Coronary artery (tissue), 2 donors: ENCODE results near the gene SRF.

Experiments used
- DNase-seq: peaks from one replicate; pipeline ENCODE4 v3.0.0-alpha.2; 2017; ENCODE audit warnings: low spot score
- H3K27ac ChIP-seq, 2 donors: fragments of 200-600 bp; sonication (generic); one replicate each; pipeline ENCODE4 v1.5.1; 2016 to 2019
- H3K4me3 ChIP-seq: fragments of 200-600 bp; sonication (generic); 2 replicates; pipeline ENCODE4 v1.5.1; 2016; ENCODE audit warnings: mild to moderate bottlenecking, moderate library complexity
- TF ChIP-seq, protein P1 (sequence below): fragments of 200-600 bp; sonication (generic); IDR thresholded peaks from one replicate; pipeline ENCODE4 v1.5.1; 2019; ENCODE audit warnings: antibody characterized with exemption

Gene SRF

DNA sequence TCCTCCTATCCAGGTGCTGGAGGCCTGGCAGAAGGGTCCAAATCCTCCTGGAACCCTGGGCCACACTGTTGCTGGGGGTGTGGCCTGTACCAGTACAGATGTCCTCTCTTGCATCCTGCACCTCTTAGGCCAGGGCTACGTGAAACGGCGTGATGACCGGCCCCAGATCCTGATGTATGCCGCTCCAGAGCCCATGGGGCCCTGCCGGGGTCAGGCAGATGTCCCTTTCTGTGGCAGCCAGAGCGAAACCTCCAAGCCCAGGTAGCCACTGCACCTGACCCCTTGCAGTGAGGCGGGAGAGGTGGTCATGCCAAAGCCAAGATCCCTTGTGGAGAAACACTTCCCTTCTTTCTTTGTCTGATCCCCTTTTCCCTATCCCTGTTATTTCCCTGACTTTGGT, 44.0 kb downstream of the SRF start:
- H3K4me3 ChIP-seq: no peak overlapping the region
- no peak for DNase-seq
- TF ChIP-seq, protein P1, sequence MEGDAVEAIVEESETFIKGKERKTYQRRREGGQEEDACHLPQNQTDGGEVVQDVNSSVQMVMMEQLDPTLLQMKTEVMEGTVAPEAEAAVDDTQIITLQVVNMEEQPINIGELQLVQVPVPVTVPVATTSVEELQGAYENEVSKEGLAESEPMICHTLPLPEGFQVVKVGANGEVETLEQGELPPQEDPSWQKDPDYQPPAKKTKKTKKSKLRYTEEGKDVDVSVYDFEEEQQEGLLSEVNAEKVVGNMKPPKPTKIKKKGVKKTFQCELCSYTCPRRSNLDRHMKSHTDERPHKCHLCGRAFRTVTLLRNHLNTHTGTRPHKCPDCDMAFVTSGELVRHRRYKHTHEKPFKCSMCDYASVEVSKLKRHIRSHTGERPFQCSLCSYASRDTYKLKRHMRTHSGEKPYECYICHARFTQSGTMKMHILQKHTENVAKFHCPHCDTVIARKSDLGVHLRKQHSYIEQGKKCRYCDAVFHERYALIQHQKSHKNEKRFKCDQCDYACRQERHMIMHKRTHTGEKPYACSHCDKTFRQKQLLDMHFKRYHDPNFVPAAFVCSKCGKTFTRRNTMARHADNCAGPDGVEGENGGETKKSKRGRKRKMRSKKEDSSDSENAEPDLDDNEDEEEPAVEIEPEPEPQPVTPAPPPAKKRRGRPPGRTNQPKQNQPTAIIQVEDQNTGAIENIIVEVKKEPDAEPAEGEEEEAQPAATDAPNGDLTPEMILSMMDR: no peak
- no peak overlapping the region for H3K27ac ChIP-seq

DNA sequence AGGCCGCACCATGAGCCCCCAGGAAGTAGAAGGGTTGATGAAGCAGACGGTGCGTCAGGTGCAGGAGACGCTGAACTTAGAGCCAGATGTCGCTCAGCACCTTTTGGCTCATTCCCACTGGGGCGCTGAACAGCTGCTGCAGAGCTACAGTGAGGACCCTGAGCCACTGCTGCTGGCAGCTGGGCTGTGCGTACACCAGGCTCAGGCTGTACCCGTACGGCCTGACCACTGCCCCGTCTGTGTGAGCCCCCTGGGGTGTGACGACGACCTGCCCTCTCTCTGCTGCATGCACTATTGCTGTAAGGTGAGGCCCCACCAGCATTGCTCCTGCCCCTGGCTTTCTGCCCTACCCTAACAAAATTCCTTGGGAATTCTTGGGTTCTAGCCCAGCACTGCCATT, 45.1 kb downstream of the SRF start:
- no peak for DNase-seq
- H3K4me3 ChIP-seq: no peak overlapping the region
- no peak overlapping the region for H3K27ac ChIP-seq
- TF ChIP-seq, protein P1: no peak

DNA sequence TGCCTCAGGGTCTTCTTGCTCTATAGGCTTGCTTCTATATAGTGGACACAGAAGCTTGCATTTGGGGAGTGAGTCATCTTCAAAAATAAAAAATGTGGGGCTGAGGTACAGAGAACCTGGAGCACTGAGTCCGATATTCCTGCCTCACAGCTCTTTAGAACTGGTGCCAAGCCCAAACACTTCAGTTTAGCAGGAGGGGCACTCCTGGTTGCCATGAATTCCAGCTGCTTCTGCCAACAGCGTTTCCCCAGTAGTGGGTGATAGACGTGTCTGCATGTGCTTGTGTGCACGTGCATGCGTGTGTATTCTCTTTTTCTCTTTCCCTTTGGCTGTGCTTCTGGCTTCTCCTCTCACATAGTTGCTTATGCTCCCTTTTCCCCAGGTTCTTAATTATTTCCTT, 46.3 kb downstream of the SRF start:
- DNase-seq: peak; percentile 17
- Histone ChIP-seq H3K27ac (no peak overlapping the region), H3K4me3 (no peak overlapping the region)
- TF ChIP-seq, protein P1: no peak

DNA sequence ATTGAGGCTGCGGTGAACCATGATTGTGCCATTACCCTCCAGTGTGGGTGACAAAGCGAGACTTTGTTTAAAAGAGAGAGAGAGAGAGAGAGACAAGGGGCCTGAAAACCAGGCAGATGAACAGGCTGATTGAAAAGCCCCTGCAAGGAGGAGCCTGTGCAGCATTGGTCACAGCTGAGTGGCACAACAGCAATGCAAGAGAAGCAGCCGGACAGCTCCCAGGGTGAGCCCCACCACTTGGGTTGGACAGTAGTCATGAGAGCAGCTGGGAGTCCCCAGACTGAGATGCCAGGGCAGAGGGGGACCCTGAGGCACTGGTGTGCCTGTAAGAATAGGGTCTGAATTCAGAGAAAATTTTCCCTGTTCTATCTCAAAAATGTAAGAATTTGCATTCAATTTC, 48.0 kb downstream of the SRF start:
- no peak overlapping the region for H3K27ac ChIP-seq

DNA sequence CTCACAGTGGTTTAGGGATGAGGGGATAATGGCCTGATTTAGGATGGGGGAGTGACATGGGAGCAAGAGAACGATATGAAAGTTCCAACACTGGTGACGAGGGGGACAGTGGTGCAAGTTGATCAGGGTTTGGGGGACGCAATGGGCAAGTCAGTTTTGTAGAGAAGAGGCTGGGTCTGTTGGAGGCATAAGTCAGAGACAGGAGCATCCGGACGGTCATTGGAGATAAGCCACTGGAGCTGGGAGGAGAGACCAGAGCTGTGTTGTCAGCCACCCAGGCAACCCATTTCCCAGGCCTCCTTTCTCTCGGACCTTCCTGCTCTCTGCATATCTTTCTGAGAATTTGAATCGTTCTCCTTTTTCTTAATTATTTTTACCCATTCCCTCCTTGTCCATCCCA, 48.7 kb downstream of the SRF start:
- TF ChIP-seq, protein P1: no peak

More for the DNA sequence above, 48.0 kb downstream of the SRF start:
- DNase-seq: peak; percentile 64
- H3K4me3 ChIP-seq: no peak overlapping the region
- TF ChIP-seq, protein P1: no peak

DNA sequence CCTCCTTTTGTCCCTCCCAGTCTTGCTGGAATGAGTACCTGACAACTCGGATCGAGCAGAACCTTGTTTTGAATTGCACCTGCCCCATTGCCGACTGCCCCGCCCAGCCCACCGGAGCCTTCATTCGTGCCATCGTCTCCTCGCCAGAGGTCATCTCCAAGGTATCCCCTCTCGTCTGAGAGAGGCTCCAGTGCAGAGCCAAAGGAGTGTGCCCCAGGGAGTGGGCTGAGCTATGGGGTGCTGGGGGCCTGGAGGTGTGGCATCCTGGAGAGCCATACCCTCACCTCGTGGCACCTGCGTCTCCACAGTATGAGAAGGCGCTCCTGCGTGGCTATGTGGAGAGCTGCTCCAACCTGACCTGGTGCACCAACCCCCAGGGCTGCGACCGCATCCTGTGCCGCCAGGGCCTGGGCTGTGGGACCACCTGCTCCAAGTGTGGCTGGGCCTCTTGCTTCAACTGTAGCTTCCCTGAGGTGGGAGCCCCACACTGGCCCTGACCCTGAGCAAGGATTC, 49.4 kb downstream of the SRF start:
- TF ChIP-seq, protein P1: no peak
- no peak overlapping the region for H3K27ac ChIP-seq
- DNase-seq: peak; percentile 53
- H3K4me3 ChIP-seq: no peak overlapping the region

More for the DNA sequence above, 48.7 kb downstream of the SRF start:
- no peak overlapping the region for H3K27ac ChIP-seq
- H3K4me3 ChIP-seq: no peak overlapping the region
- peak; percentile 55 for DNase-seq

DNA sequence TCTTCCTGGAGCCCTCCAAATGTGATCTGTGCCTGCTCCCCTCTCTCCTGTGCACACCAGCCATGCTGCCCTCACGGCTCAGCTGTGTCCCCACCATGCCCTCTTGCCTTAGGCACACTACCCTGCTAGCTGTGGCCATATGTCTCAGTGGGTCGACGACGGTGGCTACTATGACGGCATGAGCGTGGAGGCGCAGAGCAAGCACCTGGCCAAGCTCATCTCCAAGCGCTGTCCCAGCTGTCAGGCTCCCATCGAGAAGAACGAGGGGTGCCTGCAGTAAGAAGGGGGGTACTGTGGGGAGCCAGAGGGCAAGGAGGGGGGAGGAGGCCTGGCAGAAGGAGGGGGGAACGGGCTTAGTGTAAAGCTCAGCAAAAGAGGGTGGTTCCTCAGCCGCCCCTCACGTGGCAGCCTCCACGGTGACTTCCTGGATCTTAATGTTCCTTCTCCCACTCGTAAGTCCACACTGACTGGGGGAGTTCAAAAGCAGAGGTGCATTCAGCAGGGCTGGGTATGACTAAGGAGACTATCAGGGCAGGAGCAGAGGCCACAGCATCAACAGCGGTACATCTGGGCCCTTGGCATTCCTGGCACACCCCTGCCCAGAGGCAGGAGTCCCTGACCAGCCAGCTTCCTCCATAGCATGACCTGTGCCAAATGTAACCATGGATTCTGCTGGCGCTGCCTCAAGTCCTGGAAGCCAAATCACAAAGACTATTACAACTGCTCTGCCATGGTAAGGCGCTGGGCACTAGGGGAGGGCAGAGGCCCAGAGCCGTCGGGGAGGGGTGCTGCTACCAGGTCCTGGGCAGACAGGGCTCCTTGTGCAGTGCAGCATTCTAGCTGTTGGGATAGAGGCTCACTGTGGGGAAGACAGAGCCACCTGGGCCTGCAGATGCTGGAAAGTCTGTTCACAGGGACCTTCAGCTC, 50.2 kb downstream of the SRF start:
- peak; percentile 46 for DNase-seq
- Histone ChIP-seq H3K27ac (no peak overlapping the region), H3K4me3 (no peak overlapping the region)
- TF ChIP-seq, protein P1: no peak
